GM10266 (cell line): ENCODE measurements around the gene SLC5A12.

Experiments
- DNase-seq: peaks from one replicate; pipeline ENCODE4 v3.0.0; 2012; ENCODE audit errors: extremely low spot score
- TF ChIP-seq, protein P1 (sequence below): IDR thresholded peaks from 2 replicates; pipeline ENCODE4 v1.5.1; 2012; ENCODE audit warnings: mild to moderate bottlenecking, low read depth; ENCODE audit not compliant: control insufficient read depth, insufficient read depth; ENCODE audit errors: missing control alignments

SLC5A12 gene

DNA sequence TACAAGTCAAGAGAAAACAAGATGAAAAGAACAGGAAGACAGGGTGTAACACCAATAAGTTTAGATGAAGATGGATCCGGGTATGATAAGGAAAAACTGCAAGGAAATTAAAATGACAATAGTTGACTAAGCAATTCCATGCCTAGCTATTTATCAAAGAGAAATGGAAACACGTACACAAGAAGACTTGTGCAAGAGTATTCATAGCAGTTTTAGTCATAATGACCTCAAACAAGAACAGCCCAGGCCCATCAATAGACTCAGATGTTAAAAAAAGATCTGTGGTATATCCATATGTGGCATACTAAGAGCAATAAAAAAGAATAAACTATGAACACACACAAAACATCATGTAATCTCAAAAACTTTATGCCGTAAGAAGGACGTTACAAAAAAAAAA lies 33.2 kb downstream of the SLC5A12 start:
- TF ChIP-seq, protein P1, sequence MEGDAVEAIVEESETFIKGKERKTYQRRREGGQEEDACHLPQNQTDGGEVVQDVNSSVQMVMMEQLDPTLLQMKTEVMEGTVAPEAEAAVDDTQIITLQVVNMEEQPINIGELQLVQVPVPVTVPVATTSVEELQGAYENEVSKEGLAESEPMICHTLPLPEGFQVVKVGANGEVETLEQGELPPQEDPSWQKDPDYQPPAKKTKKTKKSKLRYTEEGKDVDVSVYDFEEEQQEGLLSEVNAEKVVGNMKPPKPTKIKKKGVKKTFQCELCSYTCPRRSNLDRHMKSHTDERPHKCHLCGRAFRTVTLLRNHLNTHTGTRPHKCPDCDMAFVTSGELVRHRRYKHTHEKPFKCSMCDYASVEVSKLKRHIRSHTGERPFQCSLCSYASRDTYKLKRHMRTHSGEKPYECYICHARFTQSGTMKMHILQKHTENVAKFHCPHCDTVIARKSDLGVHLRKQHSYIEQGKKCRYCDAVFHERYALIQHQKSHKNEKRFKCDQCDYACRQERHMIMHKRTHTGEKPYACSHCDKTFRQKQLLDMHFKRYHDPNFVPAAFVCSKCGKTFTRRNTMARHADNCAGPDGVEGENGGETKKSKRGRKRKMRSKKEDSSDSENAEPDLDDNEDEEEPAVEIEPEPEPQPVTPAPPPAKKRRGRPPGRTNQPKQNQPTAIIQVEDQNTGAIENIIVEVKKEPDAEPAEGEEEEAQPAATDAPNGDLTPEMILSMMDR, result no peak
- no peak for DNase-seq

DNA sequence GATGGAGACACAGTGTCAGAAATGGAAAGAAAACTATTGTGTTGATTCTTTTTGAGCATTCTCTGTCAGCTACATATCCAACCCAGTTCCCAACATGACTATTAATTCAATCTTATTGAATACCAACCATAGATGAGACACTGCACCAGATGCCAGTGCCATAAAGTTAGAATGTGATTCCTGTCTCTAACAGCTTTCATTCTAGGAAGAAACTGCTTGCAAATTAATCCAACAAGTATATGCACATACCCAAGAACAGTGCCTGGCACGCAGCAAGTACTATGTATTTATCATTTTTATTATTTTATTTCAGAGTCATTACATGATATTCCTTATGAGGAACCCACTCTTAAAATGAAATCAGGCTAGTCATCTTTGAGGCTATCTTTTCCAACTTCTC lies 34.5 kb downstream of the SLC5A12 start:
- DNase-seq, result no peak
- TF ChIP-seq, protein P1, result no peak

DNA sequence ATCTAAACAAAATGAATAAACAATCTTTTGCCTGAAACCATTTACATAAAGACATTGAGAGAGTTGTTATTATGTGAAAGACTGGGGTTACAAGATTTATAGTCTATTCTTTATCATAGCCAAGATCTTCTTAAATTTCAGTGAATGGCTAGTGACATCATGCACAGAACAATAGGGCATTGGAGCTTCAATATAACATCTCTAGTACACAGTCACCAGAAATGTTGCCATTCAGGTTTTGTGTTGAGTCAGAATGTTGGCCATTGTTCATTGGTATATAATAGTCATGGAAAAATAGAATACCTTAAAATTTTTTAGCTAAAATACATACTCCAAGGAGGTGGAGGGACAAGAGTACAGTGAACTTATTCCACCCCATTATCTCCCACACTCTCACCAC lies 44.3 kb downstream of the SLC5A12 start:
- TF ChIP-seq, protein P1, result no peak
- no peak for DNase-seq

DNA sequence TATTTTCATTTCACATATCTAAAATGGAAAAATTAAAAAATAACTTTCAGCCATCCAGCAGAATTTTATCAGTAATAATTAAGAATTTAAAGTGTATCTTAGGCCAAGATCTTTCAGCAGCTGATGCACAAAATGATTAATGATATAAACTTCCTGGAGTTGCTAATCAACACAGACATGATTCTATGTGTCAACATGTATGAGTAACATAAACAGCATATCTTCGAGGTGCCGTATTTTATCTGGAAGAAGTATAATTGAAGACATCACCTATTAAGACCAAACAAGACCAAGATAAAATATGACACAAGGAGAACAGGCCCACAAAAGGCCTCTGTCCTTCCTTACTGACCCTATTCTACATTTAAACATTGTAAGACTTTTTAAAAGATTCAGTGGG lies 45.2 kb downstream of the SLC5A12 start:
- no peak for DNase-seq

DNA sequence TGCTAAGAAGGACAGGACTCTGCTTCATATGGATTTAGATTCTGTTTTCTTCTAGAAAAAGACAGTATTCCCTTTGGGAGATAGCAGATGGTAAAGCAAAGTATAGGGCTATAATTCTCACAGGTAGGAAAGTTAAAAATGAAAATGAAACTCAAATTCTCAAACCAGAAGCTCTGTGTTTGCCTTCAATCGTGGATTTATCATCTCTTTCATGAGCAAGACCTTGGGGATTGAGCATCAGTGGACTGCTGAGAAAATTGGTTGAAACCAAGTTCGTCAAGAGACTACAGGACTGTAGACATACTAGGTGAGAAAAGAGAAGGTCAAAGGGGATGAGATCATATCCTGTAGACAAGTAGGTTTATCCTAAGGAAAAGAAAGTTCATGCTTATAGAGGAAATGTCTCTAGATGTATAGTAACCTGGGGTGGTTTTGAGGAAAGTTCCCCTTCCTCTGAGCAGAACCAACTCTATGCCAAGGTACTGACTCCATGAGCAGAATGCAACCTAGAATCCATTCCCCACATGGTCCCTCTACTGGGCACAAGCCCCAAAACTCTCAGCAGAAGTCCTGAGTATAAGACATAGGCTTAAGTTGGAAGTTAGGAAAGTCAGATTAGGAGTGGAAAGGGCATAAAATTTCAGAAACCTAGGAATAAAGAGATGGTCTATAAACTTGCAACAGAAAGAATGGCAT lies 46.5 kb downstream of the SLC5A12 start:
- TF ChIP-seq, protein P1, result no peak
- DNase-seq, result no peak

More for the DNA sequence above, 45.2 kb downstream of the SLC5A12 start:
- TF ChIP-seq, protein P1, result no peak

DNA sequence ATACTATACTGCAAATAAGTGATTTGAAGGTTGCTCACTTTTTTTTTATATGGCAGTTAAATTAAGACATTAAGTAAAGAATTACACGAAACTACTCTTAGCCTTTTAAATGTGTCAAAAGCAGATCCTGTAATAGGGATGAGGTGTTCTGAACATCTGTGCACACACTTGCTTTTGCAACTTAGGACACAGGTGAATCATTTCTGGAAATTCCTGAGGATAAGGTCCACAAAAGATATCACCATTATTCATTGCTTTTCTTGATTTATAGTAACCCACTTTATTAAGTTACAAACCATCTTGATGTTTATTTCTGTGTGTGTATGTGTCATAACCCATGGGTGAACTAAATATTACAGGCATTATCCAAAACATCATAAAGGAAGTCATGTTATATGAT lies 55.9 kb downstream of the SLC5A12 start:
- no peak for DNase-seq
- TF ChIP-seq, protein P1, result no peak

DNA sequence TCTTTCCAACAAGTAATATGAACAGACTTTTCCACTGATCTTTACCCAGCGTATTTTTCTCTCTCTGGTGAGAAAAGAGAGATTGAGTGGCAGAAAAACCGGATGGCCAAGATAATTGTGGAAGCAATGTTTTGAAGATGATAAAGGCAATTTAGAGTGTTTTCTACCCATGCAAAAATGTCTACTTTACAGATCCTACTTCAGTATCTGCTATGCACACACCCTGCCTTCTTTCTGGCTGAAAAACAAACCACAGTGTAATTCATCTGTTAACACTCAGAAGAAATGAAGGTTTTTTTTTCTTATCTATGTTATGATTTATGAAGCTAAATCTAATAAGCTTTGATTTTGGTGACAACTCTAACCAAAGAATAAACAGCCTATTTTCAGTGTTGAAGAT lies 56.8 kb downstream of the SLC5A12 start:
- no peak for DNase-seq
- TF ChIP-seq, protein P1, result no peak
